ENCODE measurements around the gene PCSK5. TPM values are rescaled to one million over a fixed set of nuclear protein-coding genes. Genes with fewer than 3 reads are reported as not detected.

The PCSK5 gene
- polyA plus RNA-seq, 1 donor (not counting 4 experiments of a cell fraction or from before 2014, with no cell fraction given) = 1.9 TPM

DNA sequence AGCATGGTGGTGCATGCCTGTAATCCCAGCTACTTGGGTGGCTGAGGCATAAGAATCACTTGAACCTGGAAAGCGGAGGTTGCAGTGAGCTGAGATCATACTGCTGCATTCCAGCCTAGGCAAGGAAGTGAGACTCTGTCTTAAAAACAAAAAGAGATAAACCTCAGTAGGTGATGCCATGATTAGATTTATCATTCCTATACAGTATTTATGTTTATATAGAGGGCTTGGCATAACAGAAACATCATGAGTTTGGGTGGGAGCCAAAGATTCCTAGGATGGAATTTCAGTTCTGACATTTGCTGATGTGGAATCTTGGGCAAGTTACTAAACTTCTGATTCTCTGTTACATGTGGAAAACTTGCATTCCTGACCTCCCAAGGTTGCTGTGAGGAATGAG lies 481.4 kb downstream of the PCSK5 start:
- Histone ChIP-seq H3K9me3 (ENCODE audit: control insufficient read depth, low read depth, low read length) (no peaks in the 10 kb centered on the region), H3K9ac (ENCODE audit: control insufficient read depth, extremely low read depth, insufficient read depth, low read length) (no peak overlapping the region), H3K36me3 (ENCODE audit: control insufficient read depth in 2 of 2, extremely low read depth in 1 of 2, insufficient read depth in 2 of 2, low read length in 2 of 2) (no peaks in the 10 kb centered on the region), H4K20me1 (ENCODE audit: control insufficient read depth, extremely low read depth, insufficient read depth, low read length) (no peaks in the 10 kb centered on the region), H3K79me2 (ENCODE audit: control insufficient read depth, insufficient read depth, low read length) (no peaks in the 10 kb centered on the region), H3K4me3 (ENCODE audit: control insufficient read depth in 2 of 3, extremely low read depth in 1 of 3, insufficient read depth in 2 of 3, low read depth in 1 of 3, low read length in 3 of 3) (no peak overlapping the region), H3K27me3 (ENCODE audit: control insufficient read depth, extremely low read depth, insufficient read depth, low read length) (no peaks in the 10 kb centered on the region), H3K4me1 (ENCODE audit: control insufficient read depth, extremely low read depth, insufficient read depth, low read length) (no peaks in the 10 kb centered on the region), H3K9me1 (ENCODE audit: control insufficient read depth, extremely low read depth, insufficient read depth, low read length) (no peaks in the 10 kb centered on the region), H3K4me2 (ENCODE audit: control insufficient read depth, extremely low read depth, insufficient read depth, low read depth, low read length) (no peak overlapping the region), H2AFZ (ENCODE audit: control insufficient read depth, low read length) (no peak overlapping the region), H3K27ac (ENCODE audit: control insufficient read depth, insufficient read depth, low read length) (no peak overlapping the region)
- dilution Hi-C loops (cut with MboI; ENCODE audit: extremely low pct_ligation_motif_present, low sequenced_read_pairs) = no loop called here
- TF ChIP-seq EZH2 (IDR thresholded peaks at IDR 0.05; ENCODE audit: low read length) = no peak
- TF ChIP-seq, protein P1, sequence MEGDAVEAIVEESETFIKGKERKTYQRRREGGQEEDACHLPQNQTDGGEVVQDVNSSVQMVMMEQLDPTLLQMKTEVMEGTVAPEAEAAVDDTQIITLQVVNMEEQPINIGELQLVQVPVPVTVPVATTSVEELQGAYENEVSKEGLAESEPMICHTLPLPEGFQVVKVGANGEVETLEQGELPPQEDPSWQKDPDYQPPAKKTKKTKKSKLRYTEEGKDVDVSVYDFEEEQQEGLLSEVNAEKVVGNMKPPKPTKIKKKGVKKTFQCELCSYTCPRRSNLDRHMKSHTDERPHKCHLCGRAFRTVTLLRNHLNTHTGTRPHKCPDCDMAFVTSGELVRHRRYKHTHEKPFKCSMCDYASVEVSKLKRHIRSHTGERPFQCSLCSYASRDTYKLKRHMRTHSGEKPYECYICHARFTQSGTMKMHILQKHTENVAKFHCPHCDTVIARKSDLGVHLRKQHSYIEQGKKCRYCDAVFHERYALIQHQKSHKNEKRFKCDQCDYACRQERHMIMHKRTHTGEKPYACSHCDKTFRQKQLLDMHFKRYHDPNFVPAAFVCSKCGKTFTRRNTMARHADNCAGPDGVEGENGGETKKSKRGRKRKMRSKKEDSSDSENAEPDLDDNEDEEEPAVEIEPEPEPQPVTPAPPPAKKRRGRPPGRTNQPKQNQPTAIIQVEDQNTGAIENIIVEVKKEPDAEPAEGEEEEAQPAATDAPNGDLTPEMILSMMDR (optimal IDR thresholded peaks at IDR 0.05 in 1 of 3, IDR thresholded peaks at IDR 0.05 in 1 of 3, conservative IDR thresholded peaks at IDR 0.05 in 1 of 3; ENCODE audit: extremely low read depth in 1 of 3, insufficient read depth in 2 of 3, low read length in 3 of 3) = no peak
- FAIRE-seq = no peak
- no peak for DNase-seq (ENCODE audit: low read depth, low spot score)

DNA sequence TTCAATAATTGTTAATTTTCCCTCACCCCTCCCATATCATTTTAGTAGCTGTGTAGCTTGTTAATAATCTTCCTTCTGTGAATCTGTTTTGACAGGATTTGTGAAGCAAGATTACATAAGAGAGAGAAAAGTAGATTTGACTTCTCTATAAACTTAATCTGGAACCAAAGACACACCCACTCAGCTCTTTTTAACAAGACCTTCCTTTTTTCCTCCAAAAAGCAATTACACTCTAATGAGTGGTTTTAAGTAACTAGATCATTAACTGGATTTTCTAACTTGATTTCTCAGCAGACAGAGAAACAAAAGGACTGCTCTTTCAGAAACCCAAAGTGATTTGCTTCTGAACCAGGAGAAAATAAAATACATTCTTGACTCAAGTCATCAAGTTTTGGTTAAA lies 481.9 kb downstream of the PCSK5 start:
- DNase-seq (ENCODE audit: low read depth, low spot score) = no peak
- no peaks in the 10 kb centered on the region for H4K20me1 ChIP-seq (ENCODE audit: control insufficient read depth, extremely low read depth, insufficient read depth, low read length)
- H3K4me1 ChIP-seq (ENCODE audit: control insufficient read depth, extremely low read depth, insufficient read depth, low read length) = no peaks in the 10 kb centered on the region
- H3K9me1 ChIP-seq (ENCODE audit: control insufficient read depth, extremely low read depth, insufficient read depth, low read length) = no peaks in the 10 kb centered on the region
- H3K79me2 ChIP-seq (ENCODE audit: control insufficient read depth, insufficient read depth, low read length) = no peaks in the 10 kb centered on the region
- dilution Hi-C loops (cut with MboI; ENCODE audit: extremely low pct_ligation_motif_present, low sequenced_read_pairs) = no loop called here
- H2AFZ ChIP-seq (ENCODE audit: control insufficient read depth, low read length) = no peak overlapping the region
- H3K9me3 ChIP-seq (ENCODE audit: control insufficient read depth, low read depth, low read length) = no peaks in the 10 kb centered on the region
- no peak overlapping the region for H3K4me3 ChIP-seq (ENCODE audit: control insufficient read depth in 2 of 3, extremely low read depth in 1 of 3, insufficient read depth in 2 of 3, low read depth in 1 of 3, low read length in 3 of 3)
- H3K36me3 ChIP-seq (ENCODE audit: control insufficient read depth in 2 of 2, extremely low read depth in 1 of 2, insufficient read depth in 2 of 2, low read length in 2 of 2) = no peaks in the 10 kb centered on the region
- H3K27me3 ChIP-seq (ENCODE audit: control insufficient read depth, extremely low read depth, insufficient read depth, low read length) = no peaks in the 10 kb centered on the region
- no peak overlapping the region for H3K4me2 ChIP-seq (ENCODE audit: control insufficient read depth, extremely low read depth, insufficient read depth, low read depth, low read length)
- no peak for FAIRE-seq
- no peak overlapping the region for H3K27ac ChIP-seq (ENCODE audit: control insufficient read depth, insufficient read depth, low read length)
- TF ChIP-seq, protein P1 (optimal IDR thresholded peaks at IDR 0.05 in 1 of 3, IDR thresholded peaks at IDR 0.05 in 1 of 3, conservative IDR thresholded peaks at IDR 0.05 in 1 of 3; ENCODE audit: extremely low read depth in 1 of 3, insufficient read depth in 2 of 3, low read length in 3 of 3) = no peak
- no peak for TF ChIP-seq EZH2 (IDR thresholded peaks at IDR 0.05; ENCODE audit: low read length)
- no peak overlapping the region for H3K9ac ChIP-seq (ENCODE audit: control insufficient read depth, extremely low read depth, insufficient read depth, low read length)
